Uterus (tissue), 4 donors: ENCODE results near the gene HSPB9. TPM values are rescaled to one million over a fixed set of nuclear protein-coding genes. Genes with fewer than 3 reads are reported as not detected.

ENCODE experiments used
- DNase-seq, 2 donors: peaks; one replicate each; pipeline ENCODE4 v3.0.0-alpha.2; 2019 to 2020
- H3K27ac ChIP-seq, 2 donors: fragments of 200-600 bp; sonication (generic); 1 replicate in 1 of 2; 2 replicates in 1 of 2; pipeline ENCODE4 v1.5.1; 2016 to 2018
- H3K27me3 ChIP-seq, 2 donors: fragments of 200-600 bp; sonication (generic); one replicate each; pipeline ENCODE4 v1.5.1; 2018 to 2019; ENCODE audit warnings: control low read depth in 1 of 2
- H3K36me3 ChIP-seq, 2 donors: fragments of 200-600 bp; sonication (generic); one replicate each; pipeline ENCODE4 v1.5.1; 2019; ENCODE audit warnings: control low read depth in 1 of 2
- H3K4me1 ChIP-seq, 2 donors: fragments of 200-600 bp; sonication (generic); one replicate each; pipeline ENCODE4 v1.5.1; 2018 to 2019; ENCODE audit warnings: control low read depth in 1 of 2
- H3K4me3 ChIP-seq, 2 donors: fragments of 200-600 bp; sonication (generic); 1 replicate in 1 of 2; 2 replicates in 1 of 2; pipeline ENCODE4 v1.5.1; 2018 to 2019; ENCODE audit warnings: mild to moderate bottlenecking in 1 of 2
- H3K9me3 ChIP-seq, 2 donors: fragments of 200-600 bp; sonication (generic); one replicate each; pipeline ENCODE4 v1.5.1; 2019; ENCODE audit warnings: control low read depth in 1 of 2
- POLR2A ChIP-seq, 2 donors: fragments of 450-650 bp; IDR thresholded peaks; one replicate each; pipeline ENCODE4 v1.6.1; 2016; ENCODE audit warnings: antibody characterized with exemption in 2 of 2, mild to moderate bottlenecking in 1 of 2, moderate library complexity in 1 of 2
- intact Hi-C: fragments of 100-400 bp; cut with DNase I; formaldehyde crosslinking; loops from one replicate; pipeline ENCODE4 v1.15.1; 2023; ENCODE audit warnings: low total_unique reads
- total RNA-seq, 4 donors: library from RNA; depleted of rRNA in 3 of 4; stranded (reverse); fragments of >200 nt in 3 of 4; gene quantifications; one replicate each; pipeline versions ENCODE4 v1.1.0 to v1.2.4, GENCODE V29; 2014 to 2023
- TF ChIP-seq, protein P1 (sequence below), 4 experiments: fragments of 200-600 bp in 2 of 4; fragments of 450-650 bp in 2 of 4; sonication (generic) in 2 of 4; IDR thresholded peaks; one replicate each; pipeline ENCODE4 v1.5.1; 2016 to 2019; ENCODE audit warnings: antibody characterized with exemption in 4 of 4, mild to moderate bottlenecking in 2 of 4, moderate library complexity in 1 of 4
- donor health status: DM: yes; HTN: yes; CAD: no.

HSPB9 gene
- total RNA-seq, 4 donors from 2014 or later = 0.28 TPM; not detected in 3

DNA sequence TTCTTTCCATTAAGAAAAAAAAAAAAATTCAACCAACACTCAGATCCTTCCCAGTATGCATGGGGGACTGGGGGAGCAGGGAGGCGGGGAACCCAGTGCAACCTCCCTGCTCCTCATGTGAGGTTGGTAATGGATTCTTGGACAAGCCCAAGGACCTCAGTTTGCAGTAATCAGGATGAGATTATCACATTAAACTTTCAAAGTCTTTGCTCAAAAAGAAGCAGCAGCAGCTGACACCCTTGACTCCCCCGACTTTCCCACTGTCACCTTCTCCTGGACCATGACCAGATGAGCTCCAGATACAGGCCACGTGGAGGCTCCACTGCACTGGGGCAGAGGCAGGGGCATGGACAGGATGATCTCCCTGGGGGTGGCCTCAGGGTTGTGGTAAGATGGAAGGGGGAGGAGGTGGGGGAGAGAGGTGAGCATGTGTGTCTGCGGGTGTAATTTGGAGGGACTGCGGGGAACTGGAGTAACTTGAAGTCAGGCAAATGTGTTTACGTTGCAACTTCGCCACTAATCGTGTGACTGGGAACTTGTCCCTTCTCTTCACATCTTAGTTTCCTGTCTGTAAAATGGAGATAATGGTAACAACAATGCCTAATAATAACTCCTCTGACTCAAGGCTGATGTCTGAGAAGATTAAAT is 44.1 kb upstream of the HSPB9 start:
- no peak for TF ChIP-seq POLR2A (IDR thresholded peaks at IDR 0.05)
- TF ChIP-seq, protein P1, sequence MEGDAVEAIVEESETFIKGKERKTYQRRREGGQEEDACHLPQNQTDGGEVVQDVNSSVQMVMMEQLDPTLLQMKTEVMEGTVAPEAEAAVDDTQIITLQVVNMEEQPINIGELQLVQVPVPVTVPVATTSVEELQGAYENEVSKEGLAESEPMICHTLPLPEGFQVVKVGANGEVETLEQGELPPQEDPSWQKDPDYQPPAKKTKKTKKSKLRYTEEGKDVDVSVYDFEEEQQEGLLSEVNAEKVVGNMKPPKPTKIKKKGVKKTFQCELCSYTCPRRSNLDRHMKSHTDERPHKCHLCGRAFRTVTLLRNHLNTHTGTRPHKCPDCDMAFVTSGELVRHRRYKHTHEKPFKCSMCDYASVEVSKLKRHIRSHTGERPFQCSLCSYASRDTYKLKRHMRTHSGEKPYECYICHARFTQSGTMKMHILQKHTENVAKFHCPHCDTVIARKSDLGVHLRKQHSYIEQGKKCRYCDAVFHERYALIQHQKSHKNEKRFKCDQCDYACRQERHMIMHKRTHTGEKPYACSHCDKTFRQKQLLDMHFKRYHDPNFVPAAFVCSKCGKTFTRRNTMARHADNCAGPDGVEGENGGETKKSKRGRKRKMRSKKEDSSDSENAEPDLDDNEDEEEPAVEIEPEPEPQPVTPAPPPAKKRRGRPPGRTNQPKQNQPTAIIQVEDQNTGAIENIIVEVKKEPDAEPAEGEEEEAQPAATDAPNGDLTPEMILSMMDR (IDR thresholded peaks at IDR 0.05) = no peak
- Histone ChIP-seq H3K9me3 (no peaks in the 10 kb centered on the region), H3K27me3 (no peaks in the 10 kb centered on the region), H3K27ac (no peak overlapping the region), H3K4me3 (no peak overlapping the region), H3K36me3 (no peaks in the 10 kb centered on the region), H3K4me1 (no peaks in the 10 kb centered on the region)
- DNase-seq = no peak
- intact Hi-C loops = no loop called here

DNA sequence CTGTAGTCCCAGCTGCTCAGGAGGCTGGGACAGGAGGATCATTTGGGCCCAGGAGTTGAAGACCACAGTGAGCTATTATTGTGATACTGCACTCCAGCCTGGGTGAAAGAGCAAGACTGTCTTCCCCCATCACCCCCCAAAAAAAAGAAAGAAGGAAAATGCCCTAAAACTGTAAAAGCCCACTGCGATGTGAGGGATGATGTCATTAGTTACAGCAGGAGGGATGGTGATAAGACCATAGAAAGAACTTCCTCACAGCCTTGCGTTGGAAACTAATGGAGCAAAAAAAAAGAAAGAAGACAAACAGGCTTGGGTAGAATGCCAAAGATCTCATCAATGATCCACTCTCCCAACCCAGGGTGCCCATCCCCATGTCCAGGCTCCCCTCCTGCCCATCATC is 43.1 kb upstream of the HSPB9 start:
- Histone ChIP-seq H3K9me3 (no peaks in the 10 kb centered on the region), H3K27me3 (no peaks in the 10 kb centered on the region), H3K4me1 (no peaks in the 10 kb centered on the region), H3K4me3 (no peak overlapping the region), H3K27ac (no peak overlapping the region), H3K36me3 (no peaks in the 10 kb centered on the region)
- no peak for DNase-seq
- TF ChIP-seq, protein P1 (IDR thresholded peaks at IDR 0.05) = no peak
- no peak for TF ChIP-seq POLR2A (IDR thresholded peaks at IDR 0.05)
- intact Hi-C loops = no loop called here

DNA sequence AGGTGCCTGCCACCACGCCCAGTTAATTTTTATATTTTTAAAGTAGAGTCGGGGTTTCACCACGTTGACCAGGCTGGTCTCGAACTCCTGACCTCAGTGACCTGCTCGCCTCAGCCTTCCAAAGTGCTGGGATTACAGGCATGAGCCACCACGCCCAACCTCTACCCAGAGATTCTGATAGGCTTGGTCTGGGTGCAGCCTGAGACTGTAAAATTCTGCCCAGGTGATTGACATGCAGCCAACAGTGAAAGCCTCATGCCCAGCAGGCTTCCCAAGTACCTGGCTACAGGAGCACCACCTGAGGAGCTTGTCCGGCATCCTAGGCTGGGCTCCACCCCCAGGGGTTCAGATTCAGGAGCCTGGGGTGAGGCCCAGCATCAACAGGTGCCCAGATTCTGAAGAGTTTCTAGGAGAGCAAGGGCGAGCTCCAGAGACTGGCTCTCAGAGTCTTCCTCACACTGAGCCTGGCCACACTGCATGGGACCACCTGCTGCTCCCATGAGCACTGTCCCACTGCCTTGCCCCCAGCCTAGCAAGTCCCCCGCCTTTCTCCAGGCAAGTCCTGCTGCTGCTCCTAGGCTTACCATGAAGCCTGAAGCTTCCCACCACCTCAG is 41.0 kb upstream of the HSPB9 start:
- Histone ChIP-seq H3K4me1 (no peaks in the 10 kb centered on the region), H3K4me3 (no peak overlapping the region), H3K36me3 (no peaks in the 10 kb centered on the region), H3K27ac (no peak overlapping the region), H3K9me3 (no peaks in the 10 kb centered on the region), H3K27me3 (no peaks in the 10 kb centered on the region)
- TF ChIP-seq POLR2A (IDR thresholded peaks at IDR 0.05) = no peak
- TF ChIP-seq, protein P1 (IDR thresholded peaks at IDR 0.05) = no peak
- no peak for DNase-seq
- intact Hi-C loops = no loop called here

DNA sequence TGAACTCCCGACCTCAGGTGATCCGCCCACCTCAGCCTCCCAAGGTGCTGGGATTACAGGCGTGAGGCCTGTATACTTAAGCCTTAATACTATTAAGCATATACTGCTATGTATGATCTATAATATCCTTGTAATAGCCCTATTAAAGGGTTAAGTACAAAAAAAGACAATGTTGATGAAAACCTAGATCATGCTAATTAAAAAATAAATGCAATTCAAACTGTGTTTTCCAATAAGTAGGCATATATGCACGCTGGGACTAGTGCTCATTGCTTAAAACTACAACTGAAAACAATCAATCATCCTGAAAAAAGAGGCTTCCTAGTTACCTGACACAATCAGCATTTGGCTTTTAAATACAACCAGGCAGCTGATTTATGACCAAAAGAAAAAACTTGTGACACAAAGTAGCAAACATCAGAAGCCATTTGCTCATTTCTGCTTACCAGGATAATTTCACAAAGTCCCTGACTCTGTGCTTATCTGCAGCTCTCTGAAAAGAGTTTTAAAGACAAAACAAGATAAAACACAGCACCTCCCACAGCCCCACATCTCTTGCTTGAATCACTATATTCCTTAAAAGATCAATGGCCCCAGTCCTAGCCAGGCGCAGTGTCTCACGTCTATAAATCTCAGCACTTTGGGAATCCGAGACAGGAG is 35.4 kb upstream of the HSPB9 start:
- Histone ChIP-seq H3K27me3 (no peaks in the 10 kb centered on the region), H3K4me3 (no peak overlapping the region), H3K9me3 (no peaks in the 10 kb centered on the region), H3K4me1 (no peaks in the 10 kb centered on the region), H3K36me3 (no peaks in the 10 kb centered on the region), H3K27ac (no peak overlapping the region)
- intact Hi-C loops = no loop called here
- TF ChIP-seq, protein P1 (IDR thresholded peaks at IDR 0.05) = no peak
- no peak for TF ChIP-seq POLR2A (IDR thresholded peaks at IDR 0.05)
- no peak for DNase-seq
